Left lobe of liver (tissue), 2 donors: ENCODE results near the gene FBXL14. TPM values are rescaled to one million over a fixed set of nuclear protein-coding genes. Genes with fewer than 3 reads are reported as not detected.

Experiments
- ATAC-seq: fragments of 200-7000 bp; cut with Tn5 transposase; one replicate; pipeline ENCODE4 v1.9.1; 2020; ENCODE audit warnings: mild to moderate bottlenecking, moderate library complexity
- DNase-seq: peaks from one replicate; pipeline ENCODE4 v3.0.0-alpha.2; 2020; ENCODE audit warnings: low spot score
- total RNA-seq: library from RNA; stranded (reverse); gene quantifications from one replicate; pipeline ENCODE4 v1.2.1, GENCODE V29; 2021
- donor health status: DM: no; HTN: no; CAD: no; lungs with moderate emphysema.
- donor health status: DM: no; HTN: yes; CAD: no.

FBXL14 gene
- total RNA-seq, 1 donor from 2014 or later = 7.3 TPM

DNA sequence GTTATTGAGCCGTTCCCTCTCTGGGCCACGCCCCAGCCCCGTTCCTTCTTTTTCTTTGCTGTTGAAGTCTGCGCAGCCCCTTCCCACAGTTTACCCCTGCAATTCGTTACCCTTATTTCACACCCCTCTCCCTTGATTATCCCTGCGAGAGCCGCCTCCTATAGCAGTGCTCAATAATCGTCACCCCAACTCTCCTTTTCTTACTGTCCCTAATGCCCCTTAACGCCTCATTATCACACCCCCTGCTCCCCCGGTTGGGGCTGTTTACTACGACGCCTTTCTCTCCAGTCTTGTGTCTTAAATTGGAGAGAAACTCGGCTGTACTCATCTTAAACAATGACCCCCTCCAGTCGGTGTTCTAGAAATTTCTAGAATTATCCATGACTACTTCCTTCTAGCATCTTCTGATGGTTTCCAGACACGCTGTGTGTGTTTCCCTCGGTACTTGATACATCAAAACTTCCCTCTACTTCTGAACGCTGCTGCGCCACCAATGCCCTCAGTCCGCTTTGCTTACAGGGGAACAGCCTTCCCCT lies 713 bp upstream of the FBXL14 start:
- DNase-seq (no peak), ATAC-seq (no peak)

DNA sequence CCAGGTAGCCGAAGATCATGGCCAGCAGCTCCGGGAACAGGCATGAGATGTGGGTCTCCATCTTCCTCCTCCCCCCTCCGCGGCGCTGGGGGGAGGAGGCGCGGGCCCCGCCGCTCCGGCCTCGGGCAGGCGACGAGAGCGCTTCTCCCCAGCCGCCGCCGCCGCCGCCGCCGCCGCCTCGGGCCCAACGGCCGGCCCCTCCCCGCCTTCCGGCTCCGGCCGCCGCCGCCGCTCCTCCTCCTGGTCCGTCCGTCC lies 448 bp downstream of the FBXL14 start:
- ATAC-seq (peak; percentile 72), DNase-seq (no peak)

DNA sequence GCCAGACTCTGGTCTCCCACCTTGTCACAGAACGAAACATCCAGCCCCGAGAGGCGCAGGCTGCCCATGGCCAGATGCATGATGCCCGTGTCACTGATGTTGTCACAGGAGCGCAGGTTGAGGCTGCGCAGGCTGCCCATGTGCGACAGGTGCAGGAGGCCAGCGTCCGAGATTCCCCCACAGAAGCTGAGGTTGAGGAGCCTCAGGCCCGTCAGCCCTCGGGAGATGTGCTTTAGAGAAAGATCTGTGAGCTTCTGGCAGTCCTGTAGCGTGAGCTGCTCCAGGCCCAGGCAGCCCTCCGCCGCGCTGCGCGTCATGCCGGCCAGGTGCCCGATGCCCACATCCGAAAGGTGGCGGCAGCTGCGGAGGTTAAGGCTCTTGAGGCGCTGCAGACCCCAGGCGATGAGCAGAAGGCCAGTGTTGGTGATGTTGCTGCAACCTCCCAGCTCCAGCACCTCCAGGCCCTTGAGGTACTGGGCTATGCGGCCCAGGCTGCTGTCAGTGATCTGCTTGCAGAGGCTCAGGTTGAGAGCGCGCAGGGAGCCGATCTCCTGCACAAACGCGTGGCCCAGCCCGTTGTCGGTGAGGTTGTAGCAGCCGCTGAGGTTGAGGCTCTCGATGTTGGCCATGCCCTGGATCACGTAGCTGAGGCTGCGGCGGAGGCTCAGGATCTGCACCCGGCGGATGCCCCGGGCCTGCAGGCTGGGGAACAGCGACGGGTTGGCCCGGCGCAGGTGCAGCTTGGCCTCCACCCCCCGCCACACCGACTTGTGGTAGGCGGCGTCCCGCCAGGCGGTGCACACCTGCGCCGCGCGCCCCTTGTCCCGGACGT lies 991 bp downstream of the FBXL14 start:
- peak; percentile 73 for DNase-seq
- ATAC-seq = peak; percentile 57

DNA sequence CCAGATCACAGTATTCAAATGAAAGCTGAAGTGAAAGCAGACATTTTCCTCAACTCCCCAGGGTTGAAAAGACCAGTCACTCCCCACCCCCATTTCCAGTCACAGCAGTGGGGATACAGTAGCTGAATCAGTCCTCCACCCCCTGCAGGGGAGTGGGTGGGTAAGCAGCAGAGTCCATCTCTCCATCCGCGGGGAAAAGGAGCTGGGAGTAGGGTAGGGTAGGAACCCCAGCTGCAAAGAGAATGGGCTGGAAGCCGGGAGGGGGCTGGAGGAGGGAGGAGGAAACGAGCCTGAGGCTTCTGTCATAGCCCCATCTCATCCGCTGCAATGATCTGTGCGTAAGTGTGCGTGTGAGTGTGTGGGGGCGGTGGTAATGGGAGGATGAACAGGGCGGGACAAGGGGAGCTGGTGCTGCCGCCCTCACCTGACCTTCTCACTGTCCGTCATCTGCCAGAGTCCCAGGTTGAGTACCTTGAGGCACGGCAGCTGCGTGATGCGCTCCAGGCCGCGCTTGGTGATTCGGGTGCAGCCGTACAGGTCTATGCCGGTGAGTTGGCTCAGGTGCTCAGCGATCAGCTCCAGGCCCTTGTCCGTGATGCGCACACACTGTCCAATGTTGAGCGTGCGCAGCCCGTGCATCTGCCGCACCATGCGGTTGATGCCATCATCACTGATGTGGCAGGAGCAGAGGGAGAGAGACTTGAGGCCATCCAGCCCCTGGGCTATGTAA lies 1.8 kb downstream of the FBXL14 start:
- DNase-seq (no peak), ATAC-seq (no peak)

DNA sequence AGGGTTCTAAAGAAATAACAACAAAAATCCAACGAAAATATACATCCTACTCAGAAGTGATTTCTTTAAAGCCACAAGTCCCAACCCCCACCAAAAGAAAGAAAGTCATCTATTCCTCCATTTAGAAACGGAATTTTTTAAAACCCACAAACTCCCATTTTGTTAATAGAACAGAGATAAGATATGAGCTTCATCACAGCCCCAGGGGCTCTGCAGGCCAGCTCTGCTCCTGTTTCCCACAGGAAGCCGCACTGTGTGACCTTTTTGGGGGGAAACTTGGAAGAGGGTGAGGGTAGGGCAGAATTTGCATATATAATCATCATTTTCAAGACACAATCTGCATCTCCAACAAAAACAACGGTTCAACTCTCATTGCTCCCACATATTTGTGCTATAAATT lies 2.8 kb downstream of the FBXL14 start:
- no peak for DNase-seq
- no peak for ATAC-seq

DNA sequence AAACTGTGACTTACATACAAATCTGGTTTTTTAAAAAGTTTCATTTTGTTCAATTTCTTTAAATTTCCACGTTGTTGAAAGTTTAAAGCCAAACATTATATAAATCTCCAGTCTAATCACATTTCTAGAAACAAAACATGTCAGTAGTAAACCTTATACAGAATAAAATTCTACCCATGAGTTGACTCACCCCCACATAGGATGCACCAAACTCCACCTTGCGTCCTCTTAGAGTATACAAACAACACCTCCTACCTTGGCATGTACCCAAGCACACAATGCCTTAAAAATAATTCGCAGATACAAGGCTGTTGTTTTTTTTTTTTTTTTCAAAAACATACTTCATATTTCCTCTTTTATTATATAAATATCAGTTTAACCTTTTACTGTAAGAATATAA lies 3.3 kb downstream of the FBXL14 start:
- no peak for ATAC-seq
- no peak for DNase-seq

DNA sequence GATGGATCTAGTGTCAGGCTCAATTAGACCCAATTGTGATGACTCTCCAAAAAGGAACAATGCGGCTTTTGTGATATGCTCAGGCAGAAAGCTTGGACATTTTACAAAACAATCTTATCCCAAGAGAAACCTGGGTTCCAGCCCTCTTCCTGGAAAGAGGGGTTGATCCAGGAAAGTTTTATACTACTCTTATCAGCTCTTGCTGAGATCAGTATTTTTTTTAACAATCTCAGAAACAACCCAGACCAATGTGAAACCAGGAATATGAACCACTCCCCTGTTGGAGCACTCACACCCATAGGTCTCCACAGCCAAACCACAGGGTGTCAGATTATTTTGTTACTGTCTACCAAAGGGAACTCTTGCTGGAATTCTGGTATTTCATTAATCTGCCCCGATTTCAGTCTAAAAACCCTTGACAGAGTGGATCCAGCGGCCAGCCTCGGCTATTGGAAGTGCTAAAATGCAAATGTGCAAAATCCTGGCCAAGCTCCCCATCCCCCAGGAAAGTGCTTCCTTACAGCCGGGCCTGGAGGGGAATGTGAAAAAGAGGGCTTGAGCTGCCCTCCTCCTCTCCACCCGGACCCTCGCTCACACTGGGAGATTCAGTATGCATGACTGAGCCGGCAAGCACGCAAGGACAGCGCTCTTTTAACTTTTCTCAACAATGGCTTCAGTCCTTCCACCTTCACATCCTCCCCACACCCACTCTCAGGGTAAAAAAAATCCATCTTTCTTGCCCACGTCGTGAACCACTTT lies 4.0 kb downstream of the FBXL14 start:
- DNase-seq = no peak
- ATAC-seq = no peak

DNA sequence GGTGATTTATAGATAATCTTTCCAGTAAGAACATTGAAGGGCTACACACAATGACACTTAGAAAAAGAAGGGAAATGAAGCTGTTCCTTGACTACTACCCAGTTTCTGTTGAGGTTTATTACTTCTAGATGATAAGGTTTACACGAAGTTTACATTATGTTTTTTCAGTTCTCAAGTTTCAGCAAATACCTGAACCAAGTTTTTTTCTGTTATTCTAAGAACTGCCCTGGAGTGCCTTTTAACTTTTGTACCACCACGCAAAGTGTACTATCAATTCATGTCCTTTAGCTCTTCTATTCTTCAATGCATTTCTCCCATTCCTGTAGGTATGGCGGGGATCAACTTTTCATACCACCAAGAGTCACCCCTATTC lies 5.8 kb downstream of the FBXL14 start:
- DNase-seq (no peak), ATAC-seq (no peak)

DNA sequence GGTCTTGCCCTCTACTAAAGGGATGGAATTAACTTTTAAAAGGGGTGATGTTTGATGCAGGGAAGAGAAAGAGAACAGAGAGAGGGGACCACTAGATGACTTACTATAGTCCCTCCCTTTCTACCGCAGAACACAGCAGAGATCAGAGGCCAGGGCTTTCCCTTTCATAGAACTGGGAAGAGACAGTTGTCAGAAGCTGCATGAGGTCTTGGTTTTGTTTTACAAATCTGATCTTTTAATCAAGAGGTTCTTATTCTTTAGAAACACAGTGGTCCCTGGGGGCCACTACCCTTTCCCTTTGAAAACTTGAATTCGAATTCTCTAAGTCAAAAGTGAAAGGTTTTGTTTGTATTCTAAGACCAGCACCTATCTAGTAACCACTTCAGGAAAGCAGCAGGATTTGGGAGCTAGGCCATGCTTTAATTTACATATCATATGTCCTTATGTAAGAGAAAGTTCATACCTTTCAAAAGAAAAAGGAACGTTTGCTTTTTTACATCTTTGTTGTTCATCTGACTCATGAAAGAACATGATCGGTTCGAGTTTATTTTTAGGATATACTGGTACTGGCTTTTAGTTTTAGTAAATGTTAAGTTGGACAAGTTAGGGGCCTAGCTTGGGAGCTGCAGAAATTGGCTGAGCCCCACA lies 6.3 kb downstream of the FBXL14 start:
- ATAC-seq (no peak), DNase-seq (no peak)

DNA sequence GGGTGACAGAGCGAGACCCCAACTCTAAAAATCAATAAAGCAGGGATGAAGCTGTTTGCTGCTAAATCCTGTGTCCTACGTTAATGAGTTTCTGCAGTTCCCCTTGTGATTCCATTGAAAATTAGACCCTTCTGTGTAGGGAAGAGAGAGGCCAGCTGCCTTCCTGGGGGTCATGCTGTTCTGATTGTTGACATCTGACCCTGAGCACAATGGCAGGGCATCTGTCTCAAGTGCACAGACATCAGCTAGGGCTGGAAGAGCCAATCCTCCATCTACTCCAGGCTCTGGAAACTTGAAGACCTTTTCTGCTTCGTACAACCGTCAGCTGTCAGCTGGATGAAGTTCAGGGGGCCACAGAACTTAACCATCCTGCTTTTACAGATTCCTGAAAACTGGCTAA lies 10.1 kb downstream of the FBXL14 start:
- no peak for DNase-seq
- no peak for ATAC-seq

DNA sequence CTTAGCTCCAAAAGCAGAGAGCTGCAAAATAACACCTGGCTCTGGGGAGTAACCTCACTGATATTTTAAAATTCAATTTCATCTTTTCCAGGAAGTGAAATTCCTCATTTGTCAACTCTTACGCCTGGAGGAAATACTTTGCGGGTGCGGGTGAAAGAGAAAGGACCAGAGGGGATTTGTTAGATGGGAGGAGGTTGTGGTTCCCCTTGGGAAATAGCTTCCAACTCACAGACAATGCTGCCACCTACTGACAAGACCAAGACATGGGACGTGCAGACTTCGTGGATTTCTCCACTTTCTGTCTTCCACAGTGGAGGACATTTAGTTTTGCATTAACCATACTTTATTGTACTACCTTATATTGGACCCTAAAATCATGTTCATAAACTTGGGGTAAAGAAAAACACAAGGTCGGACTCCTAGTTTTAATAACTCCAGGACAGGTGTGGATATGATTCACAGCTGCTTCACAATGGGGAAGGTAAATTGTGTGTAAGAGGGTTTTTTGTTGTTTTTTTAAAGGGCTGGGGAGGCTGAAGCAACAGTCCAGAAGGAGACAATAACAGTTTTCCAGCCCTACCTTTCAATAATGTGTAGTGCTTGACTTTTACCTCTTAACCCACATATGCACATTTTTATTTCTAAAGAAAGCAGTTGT lies 10.8 kb downstream of the FBXL14 start:
- ATAC-seq (peak; percentile 97), DNase-seq (peak; percentile 57)

DNA sequence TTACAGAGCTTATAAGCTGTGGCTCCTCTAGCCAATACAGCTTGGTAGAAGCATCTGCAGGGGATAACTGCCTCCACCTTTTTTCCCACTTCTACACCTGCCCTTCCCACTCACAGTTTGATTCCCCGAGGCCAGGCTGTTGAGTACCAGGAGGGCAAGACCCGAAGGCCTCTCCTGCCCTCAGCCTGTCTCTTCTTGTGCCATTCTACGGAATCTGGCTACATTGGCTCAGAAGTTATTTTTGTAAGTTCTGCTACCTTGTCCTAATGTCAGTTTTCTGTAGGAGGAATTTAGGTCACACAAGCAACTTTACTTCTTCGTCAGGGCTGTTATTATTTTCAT lies 11.7 kb downstream of the FBXL14 start:
- DNase-seq = no peak

DNA sequence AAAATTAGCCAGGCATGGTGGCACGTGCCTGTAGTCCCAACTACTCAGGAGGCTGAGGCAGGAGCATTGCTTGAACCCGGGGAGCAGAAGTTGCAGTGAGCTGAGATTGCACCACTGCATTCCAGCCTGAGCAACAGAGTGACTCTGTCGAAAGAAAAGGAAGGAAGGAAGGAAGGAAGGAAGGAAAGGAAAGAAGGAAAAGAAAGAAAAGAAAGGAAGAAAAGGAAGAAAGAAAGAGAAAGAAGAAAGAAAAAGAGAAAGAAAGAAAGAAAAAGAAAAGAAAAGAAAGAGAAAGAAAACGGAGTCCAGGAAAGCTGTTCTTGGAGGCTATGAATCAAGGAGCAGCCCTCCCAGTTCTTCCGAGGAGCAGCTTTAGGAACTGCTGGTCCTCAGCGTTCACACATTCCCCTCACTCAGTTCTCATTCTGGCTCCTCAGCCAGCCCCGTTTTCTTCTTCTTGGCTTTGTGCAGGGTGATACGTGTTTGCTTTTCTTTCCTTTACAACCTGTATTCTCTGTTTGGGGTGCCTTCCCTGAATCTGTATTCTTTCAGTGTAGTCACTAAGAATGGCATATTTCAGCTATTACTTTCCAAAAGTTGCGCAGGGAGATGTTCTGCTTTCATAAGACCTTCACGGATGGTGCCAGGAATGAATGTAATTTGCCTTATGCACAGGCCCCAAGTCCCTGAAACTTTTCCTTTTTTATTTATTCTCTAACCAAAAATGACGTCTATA lies 12.2 kb downstream of the FBXL14 start:
- DNase-seq (no peak), ATAC-seq (no peak)

More for the DNA sequence above, 11.7 kb downstream of the FBXL14 start:
- no peak for ATAC-seq

DNA sequence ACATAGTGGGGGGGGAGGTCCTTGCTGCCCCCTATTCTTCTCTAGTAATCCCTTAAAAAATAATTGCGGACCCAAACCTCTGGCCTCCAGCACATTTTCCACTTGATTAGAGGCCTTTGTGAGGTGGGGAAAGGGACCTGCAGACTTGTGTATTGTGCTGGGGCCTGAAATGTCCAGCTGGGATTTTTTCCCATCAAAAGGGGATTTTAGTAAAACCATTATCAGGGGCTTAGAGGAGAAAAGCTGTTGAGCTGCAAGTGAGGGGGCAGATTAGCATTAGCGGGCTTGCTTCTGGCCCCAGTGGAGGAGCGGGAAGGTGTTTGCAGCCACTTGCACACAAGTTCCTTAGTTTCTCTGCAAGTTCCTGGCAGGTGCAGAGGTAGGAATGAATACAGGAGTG lies 13.9 kb downstream of the FBXL14 start:
- ATAC-seq = no peak
- DNase-seq = no peak

DNA sequence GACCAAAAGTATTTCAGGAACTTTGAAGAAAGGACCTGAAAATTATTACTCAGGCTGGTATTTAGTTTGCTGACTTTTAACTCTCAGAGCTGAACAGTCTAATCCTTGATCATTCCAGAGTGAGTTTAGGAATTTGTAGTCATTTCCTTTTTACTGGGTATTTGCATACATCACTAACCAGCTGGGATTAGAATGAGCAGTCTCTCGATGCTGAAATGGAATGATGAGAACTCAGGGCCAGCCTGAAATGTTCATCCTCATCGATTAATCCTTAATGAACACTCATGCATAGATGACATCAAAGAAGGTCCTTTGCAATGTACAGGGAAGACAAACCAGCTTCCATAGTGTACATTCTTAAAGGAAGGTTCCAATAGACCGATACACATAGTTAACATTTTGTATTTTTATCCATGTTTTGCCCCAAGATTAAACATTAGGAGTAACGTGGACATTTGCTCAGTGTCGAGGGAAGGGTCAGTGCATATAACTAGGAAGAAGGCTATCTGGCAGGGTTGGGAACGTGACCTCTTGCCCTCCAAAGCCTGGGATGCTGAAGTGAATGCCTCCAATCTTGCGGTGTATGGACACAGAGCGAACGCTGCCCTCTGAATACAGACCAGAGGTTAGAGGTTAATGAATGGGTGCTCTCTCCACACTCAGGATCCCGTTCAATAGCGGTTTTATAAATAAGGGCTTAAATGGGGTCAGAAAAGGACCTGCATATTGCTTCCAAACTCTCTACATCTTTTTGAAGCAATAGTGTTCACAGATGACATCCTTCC lies 14.5 kb downstream of the FBXL14 start:
- ATAC-seq (no peak), DNase-seq (no peak)

DNA sequence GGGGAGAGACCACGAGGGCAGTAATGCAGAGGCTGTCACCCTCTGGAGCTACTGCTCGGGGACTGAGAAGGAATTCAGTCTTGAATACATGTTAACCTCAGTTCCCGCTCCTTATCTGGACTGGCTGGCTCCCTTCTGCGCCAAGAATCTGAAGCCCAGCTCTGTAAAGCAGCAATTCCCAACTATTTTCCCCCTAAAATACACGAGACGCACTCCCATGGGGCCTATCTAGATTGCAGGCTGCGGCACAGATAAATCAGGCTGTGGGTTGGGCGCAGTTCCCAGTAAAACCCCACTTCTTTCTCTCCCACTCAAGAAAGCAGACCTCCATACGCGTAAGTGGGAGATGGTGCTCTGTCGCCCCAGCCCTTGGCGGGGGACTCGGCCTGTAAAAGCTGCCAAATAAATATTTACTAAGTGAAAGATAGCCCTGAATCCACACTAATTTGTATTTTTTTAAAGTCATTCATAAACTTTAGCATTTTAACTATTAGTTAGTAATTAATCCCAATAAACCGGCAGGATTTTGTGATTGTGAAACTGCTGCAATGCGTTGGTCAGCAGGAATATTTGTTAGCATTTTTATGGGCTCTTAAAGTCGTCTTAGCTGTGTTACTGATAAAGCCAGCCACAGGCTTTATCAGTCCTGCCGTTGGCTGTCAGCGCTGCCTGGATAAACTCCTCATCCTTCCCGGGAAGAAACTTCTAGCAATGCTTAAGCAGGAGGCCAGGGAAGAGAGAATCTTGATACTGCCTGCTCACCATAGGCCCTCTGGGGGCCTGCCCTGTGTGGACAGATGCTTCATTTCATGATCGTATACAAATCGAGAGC lies 17.8 kb downstream of the FBXL14 start:
- DNase-seq (no peak), ATAC-seq (peak; percentile 57)

DNA sequence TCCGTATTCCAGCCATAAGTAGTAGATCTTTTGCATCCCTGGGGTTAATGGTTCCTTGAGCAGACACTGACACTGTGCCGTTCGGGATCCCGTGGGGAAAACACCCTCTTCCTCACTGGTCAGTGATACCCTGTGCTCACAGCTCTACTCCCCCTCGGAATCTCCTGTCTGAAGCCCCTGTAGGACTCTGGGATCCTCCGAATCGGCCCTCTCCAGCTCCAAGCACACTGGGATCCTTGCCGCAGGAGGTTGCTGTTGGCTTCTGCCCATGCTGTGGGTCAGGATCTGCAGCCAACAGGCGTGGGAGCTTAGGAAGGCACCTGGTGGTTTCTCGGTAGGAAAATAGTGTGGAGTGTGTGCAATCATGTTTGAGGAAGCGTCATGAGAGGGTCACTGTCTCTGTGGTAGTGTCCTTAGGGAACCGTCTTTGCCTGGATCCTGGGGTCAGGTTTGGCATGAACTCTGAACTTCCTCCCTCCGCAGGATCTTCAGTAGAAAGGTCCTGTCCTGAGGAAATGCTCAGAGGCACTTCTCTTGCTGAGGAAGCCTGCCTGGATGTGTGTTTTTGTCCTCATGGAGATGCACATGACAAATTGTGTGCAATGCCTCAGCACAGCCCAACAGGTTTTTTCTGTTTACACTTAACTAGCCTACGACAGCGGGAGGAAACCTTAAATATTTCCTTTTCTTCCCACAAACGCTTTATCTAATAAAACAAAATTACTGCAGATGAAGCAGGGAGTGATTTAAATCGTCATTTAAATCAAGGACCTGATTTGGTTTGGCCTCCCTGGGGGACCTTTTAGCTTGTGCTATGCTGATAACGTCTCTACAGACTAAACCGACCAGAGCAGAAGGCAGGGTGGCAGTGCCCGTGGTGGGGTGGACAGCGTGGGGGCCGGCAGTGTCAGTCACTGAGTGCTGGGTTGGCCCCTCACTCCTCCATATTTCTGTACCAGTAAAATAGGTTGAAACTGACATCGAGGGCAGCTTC lies 18.7 kb downstream of the FBXL14 start:
- peak; percentile 36 for ATAC-seq

More for the DNA sequence above, 18.7 kb downstream of the FBXL14 start:
- DNase-seq = no peak
